A673 (cell line): ENCODE data around the gene MYO1F. TPM values are rescaled to one million over a fixed set of nuclear protein-coding genes. Genes with fewer than 3 reads are reported as not detected.

Experiments used
- BruUV-seq: library from RNA; stranded (reverse); fragments of 400-500 nt; replicated peaks from 2 replicates; lab custom pipeline; 2021; lab: Mats Ljungman, UMichigan
- CTCF ChIA-PET: fragments of 300-600 bp; sonication (Branson Sonifier 250); formaldehyde crosslinking; loops from one replicate; lab custom pipeline; 2022; ENCODE audit warnings: antibody characterized with exemption; lab: Charles Lee
- POLR2A ChIA-PET: fragments of 300-600 bp; sonication (Branson Sonifier 250); formaldehyde crosslinking; loops from one replicate; lab custom pipeline; 2022; ENCODE audit warnings: antibody characterized with exemption; ENCODE audit not compliant: low non-redundant PET; lab: Charles Lee
- DNase-seq: peaks from one replicate; pipeline ENCODE4 v3.0.0-alpha.2; 2015; ENCODE audit warnings: low spot score
- H3K27ac ChIP-seq: fragments of 200-600 bp; sonication (generic); 2 replicates; pipeline ENCODE4 v1.5.1; 2016; ENCODE audit warnings: mixed run types, low read depth, mild to moderate bottlenecking, mixed read lengths, antibody characterized with exemption, low read length; ENCODE audit not compliant: poor library complexity, severe bottlenecking
- H3K27me3 ChIP-seq: fragments of 200-600 bp; sonication (generic); replicated peaks from 2 replicates; pipeline ENCODE4 v1.6.1; 2017; ENCODE audit warnings: mixed run types, low read depth, mild to moderate bottlenecking, mixed read lengths, antibody characterized with exemption, low read length; ENCODE audit not compliant: insufficient read depth, poor library complexity
- H3K36me3 ChIP-seq: fragments of 200-600 bp; sonication (generic); 2 replicates; pipeline ENCODE4 v1.6.1; 2016; ENCODE audit warnings: mixed run types, mild to moderate bottlenecking, mixed read lengths, antibody characterized with exemption, low read length; ENCODE audit not compliant: insufficient read depth, poor library complexity, severe bottlenecking
- H3K4me1 ChIP-seq: fragments of 200-600 bp; sonication (generic); 2 replicates; pipeline ENCODE4 v1.6.1; 2017; ENCODE audit warnings: mixed run types, mild to moderate bottlenecking, mixed read lengths, antibody characterized with exemption, low read length; ENCODE audit not compliant: insufficient read depth, poor library complexity, severe bottlenecking
- H3K4me3 ChIP-seq: fragments of 200-600 bp; sonication (generic); 2 replicates; pipeline ENCODE4 v1.5.1; 2016; ENCODE audit warnings: low read depth, mixed run types, mild to moderate bottlenecking, mixed read lengths, low read length; ENCODE audit not compliant: poor library complexity, severe bottlenecking
- H3K9me3 ChIP-seq: fragments of 200-600 bp; sonication (generic); 2 replicates; pipeline ENCODE4 v1.6.1; 2016; ENCODE audit warnings: mixed run types, low read depth, mild to moderate bottlenecking, mixed read lengths, antibody characterized with exemption, low read length; ENCODE audit not compliant: poor library complexity, severe bottlenecking
- EZH2 ChIP-seq: fragments of 200-600 bp; sonication (generic); IDR thresholded peaks from 2 replicates; pipeline ENCODE4 v1.6.1; 2017; ENCODE audit warnings: borderline replicate concordance, low read depth, mild to moderate bottlenecking, mixed read lengths, antibody characterized with exemption, low read length; ENCODE audit not compliant: poor library complexity, severe bottlenecking
- intact Hi-C: fragments of 100-400 bp; cut with micrococcal nuclease; formaldehyde crosslinking; loops from one replicate; pipeline ENCODE4 v1.10.0; 2022; ENCODE audit not compliant: unreplicated experiment
- total RNA-seq: library from RNA; stranded (reverse); gene quantifications from 2 replicates; pipeline ENCODE4 v1.2.3, GENCODE V29; 2021
- TF ChIP-seq, protein P1 (sequence below): fragments of 300-800, 200-600 bp; sonication (generic); conservative IDR thresholded peaks from 2 replicates; pipeline ENCODE4 v1.5.1; 2017; ENCODE audit warnings: low read depth, mild to moderate bottlenecking, antibody characterized with exemption, low read length, moderate library complexity, mixed read lengths

MYO1F gene
- total RNA-seq, 1 experiment from 2014 or later = 0.26 TPM

DNA sequence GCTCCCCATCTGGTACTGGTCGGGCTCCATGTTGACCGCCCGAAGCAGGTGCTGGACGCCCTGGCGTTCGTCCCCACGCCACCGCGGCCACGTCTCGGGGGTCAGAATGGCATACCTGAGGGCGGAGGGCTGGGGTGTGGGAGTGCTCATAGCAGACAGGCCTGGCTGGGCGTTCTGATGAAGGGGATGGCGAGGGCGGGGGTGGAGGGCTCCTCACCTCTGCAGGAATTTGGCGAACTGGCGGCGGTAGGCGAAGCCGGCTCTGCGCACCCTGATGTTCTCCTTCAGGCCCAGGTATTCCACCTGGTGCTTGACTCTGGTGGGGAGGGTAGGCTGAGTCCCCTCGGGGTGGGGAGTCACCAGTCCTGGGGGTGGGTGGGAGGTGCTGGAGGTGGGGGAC, 41.0 kb downstream of the MYO1F start:
- no TSS peak for BruUV-seq

DNA sequence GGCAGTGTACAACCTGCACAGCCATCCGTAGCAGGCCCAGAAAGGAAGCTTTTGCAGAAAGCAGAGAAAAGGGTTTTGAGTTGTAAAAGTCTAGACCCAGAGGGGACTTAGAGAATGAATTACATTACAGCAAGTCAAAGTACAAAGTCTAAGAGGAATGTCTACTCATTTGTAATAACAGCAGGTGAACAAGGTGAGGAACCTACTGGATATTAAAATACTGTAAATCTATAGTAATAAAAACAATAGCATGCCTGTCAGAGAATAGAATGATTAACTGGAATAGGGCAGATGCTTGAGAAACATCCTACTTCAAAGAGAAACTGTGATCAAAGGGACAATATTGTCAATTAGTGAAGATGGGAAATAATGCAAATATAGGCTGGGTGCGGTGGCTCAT, 45.0 kb downstream of the MYO1F start:
- ChIA-PET CTCF (no interaction called here), POLR2A (no interaction called here)
- no TSS peak for BruUV-seq

More for the DNA sequence above, 41.0 kb downstream of the MYO1F start:
- Histone ChIP-seq H3K9me3 (no peaks in the 10 kb centered on the region), H3K4me3 (no peak overlapping the region), H3K27ac (no peak overlapping the region), H3K4me1 (peaks cover 7% of the 10 kb centered on the region), H3K36me3 (no peaks in the 10 kb centered on the region), H3K27me3 (no peaks in the 10 kb centered on the region)
- DNase-seq = no peak
- TF ChIP-seq, protein P1, sequence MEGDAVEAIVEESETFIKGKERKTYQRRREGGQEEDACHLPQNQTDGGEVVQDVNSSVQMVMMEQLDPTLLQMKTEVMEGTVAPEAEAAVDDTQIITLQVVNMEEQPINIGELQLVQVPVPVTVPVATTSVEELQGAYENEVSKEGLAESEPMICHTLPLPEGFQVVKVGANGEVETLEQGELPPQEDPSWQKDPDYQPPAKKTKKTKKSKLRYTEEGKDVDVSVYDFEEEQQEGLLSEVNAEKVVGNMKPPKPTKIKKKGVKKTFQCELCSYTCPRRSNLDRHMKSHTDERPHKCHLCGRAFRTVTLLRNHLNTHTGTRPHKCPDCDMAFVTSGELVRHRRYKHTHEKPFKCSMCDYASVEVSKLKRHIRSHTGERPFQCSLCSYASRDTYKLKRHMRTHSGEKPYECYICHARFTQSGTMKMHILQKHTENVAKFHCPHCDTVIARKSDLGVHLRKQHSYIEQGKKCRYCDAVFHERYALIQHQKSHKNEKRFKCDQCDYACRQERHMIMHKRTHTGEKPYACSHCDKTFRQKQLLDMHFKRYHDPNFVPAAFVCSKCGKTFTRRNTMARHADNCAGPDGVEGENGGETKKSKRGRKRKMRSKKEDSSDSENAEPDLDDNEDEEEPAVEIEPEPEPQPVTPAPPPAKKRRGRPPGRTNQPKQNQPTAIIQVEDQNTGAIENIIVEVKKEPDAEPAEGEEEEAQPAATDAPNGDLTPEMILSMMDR = no peak
- no peak for TF ChIP-seq EZH2
- CTCF ChIA-PET = no interaction called here
- POLR2A ChIA-PET = no interaction called here
- intact Hi-C loops = no loop called here

DNA sequence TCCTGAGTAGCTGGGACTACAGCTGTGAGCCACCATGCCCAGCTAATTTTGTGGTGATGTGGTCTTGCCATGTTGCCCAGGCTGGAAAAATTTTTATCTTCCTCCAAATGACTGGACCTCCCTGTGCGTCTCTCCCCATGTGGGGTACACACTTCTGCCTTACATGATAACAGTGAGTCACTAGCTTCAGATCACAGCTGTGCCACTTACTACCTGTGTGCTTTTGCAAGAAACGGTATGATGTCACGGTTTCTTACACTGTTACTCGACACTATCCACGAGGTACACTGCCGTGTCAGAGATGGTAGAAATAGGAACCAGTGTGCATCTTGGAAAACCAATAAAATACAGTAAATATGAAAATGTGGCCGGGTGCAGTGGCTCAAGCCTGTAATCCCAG, 45.8 kb downstream of the MYO1F start:
- TF ChIP-seq EZH2 = no peak
- TF ChIP-seq, protein P1 = no peak
- no peak overlapping the region for H3K27ac ChIP-seq
- no peaks in the 10 kb centered on the region for H3K27me3 ChIP-seq
- H3K9me3 ChIP-seq = no peaks in the 10 kb centered on the region
- no TSS peak for BruUV-seq
- no peaks in the 10 kb centered on the region for H3K36me3 ChIP-seq
- ChIA-PET POLR2A (no interaction called here), CTCF (no interaction called here)
- H3K4me1 ChIP-seq = peaks cover 6% of the 10 kb centered on the region
- intact Hi-C loops = no loop called here
- no peak overlapping the region for H3K4me3 ChIP-seq
- DNase-seq = no peak

More for the DNA sequence above, 45.0 kb downstream of the MYO1F start:
- no peak for DNase-seq
- Histone ChIP-seq H3K27ac (no peak overlapping the region), H3K27me3 (no peaks in the 10 kb centered on the region), H3K4me1 (no peaks in the 10 kb centered on the region), H3K4me3 (no peak overlapping the region), H3K9me3 (no peaks in the 10 kb centered on the region), H3K36me3 (no peaks in the 10 kb centered on the region)
- no peak for TF ChIP-seq EZH2
- TF ChIP-seq, protein P1 = no peak
- intact Hi-C loops = no loop called here
